Measurements from ENCODE around the gene OR5C1. TPM values are rescaled to one million over a fixed set of nuclear protein-coding genes. Genes with fewer than 3 reads are reported as not detected.

Gene OR5C1
- total and polyA plus RNA-seq, 8 donors = not detected

DNA sequence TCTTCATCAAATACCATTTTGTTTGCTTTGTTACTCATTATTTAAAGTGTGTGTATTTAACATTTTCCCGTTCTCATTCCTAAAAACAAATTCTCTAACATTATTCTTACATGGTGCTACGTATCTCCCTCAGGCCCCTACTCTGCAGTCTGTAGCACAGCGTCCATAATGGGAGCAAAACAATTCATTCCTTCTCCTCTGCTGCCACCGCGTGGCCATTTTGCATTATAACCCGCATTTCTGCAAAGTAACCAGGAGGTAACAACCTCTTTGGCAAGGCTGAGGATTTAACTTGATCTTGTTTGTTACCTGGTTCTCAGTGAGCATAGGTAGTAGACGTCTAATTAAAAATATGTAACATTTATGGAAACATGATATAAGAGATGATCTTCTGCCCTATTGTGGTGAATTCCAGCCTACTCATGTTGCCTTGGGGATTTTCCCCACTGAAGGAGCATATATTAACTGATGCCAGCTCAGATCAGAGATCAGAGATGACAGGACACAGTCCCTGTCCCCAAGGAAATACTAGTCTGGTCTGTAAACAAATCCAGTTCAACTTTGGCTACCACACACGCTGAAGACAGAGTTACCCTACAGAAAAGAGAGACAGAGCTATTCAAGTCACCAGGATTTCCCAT lies 21.7 kb downstream of the OR5C1 start:
- TF ChIP-seq, protein P1, sequence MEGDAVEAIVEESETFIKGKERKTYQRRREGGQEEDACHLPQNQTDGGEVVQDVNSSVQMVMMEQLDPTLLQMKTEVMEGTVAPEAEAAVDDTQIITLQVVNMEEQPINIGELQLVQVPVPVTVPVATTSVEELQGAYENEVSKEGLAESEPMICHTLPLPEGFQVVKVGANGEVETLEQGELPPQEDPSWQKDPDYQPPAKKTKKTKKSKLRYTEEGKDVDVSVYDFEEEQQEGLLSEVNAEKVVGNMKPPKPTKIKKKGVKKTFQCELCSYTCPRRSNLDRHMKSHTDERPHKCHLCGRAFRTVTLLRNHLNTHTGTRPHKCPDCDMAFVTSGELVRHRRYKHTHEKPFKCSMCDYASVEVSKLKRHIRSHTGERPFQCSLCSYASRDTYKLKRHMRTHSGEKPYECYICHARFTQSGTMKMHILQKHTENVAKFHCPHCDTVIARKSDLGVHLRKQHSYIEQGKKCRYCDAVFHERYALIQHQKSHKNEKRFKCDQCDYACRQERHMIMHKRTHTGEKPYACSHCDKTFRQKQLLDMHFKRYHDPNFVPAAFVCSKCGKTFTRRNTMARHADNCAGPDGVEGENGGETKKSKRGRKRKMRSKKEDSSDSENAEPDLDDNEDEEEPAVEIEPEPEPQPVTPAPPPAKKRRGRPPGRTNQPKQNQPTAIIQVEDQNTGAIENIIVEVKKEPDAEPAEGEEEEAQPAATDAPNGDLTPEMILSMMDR (IDR thresholded peaks at IDR 0.05) = peak; percentile 31 to 66 (median 52)
- Histone ChIP-seq H3K27ac (peak overlapping the region in 3 of 4 donors; percentile 26 to 55 (median 33)), H3K4me3 (no peak overlapping the region), H3K4me1 (peaks cover 3 to 7% (median 4%) of the 10 kb centered on the region in 3 donors), H3K27me3 (no peaks in the 10 kb centered on the region), H3K36me3 (no peaks in the 10 kb centered on the region), H3K9me3 (no peaks in the 10 kb centered on the region)
- DNase-seq = peak; percentile 52 to 81 (median 72)
- peak; percentile 96 for FAIRE-seq
- WGBS, 2 donors = 1 to 2% methylated on average over 8 of the region's 8 CpGs
- intact Hi-C loops (cut with DNase I) = loop anchor here in 2 of 3 donors (5.0 kb wide), 1 partner anchor 343 kb away; no protein-coding TSS in a partner anchor
- ATAC-seq = peak; percentile 92 to 99 (median 97)

DNA sequence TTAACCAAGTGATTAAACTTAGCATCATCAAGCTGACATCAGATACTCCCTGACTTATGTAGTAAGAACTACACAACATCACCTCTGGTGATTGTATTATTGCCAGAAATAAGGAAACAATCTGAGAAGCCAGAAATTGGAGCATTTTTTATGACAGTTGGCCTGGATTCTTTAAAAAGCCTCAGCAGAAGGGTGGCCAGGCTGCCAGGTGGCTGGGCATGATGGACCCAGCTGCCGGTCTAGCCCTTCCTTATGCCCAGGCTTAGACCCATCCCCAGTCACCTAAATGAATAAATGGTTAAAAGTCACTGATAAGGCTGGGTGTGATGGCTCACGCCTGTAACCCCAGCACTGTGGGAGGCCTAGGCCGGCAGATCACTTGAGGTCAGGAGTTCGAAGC lies 24.0 kb downstream of the OR5C1 start:
- intact Hi-C loops (cut with DNase I) = loop anchor here in 2 of 3 donors (5.0 kb wide), 1 partner anchor 345 kb away; no protein-coding TSS in a partner anchor
- no peak for ATAC-seq
- H3K9me3 ChIP-seq = no peaks in the 10 kb centered on the region
- no peak for DNase-seq
- no peak overlapping the region for H3K27ac ChIP-seq
- peaks cover 3 to 7% (median 4%) of the 10 kb centered on the region in 3 donors for H3K4me1 ChIP-seq
- WGBS, 2 donors = 72 to 83% methylated on average over 4 of the region's 4 CpGs
- TF ChIP-seq, protein P1 (IDR thresholded peaks at IDR 0.05) = no peak
- H3K4me3 ChIP-seq = no peak overlapping the region
- H3K27me3 ChIP-seq = no peaks in the 10 kb centered on the region
- no peak for FAIRE-seq
- H3K36me3 ChIP-seq = no peaks in the 10 kb centered on the region

DNA sequence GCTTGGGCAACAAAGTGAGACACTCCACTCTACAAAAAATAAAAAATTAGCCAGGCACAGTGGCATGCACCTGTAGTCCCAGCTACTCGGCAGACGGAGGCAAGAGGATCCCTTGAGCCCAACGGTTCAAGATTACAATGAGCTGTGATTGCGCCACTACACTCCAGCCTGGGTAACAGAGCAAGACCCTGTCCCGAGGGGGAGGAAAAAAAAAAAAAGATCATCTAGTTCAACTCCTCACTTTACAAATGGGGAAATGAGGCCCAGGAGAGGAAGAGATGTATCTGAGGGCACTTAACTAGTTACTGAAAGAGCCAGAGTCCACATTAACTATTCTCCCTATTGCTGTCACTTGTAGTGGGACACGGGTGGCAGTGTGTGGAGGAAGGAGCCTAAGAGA lies 25.8 kb downstream of the OR5C1 start:
- Histone ChIP-seq H3K9me3 (no peaks in the 10 kb centered on the region), H3K4me3 (no peak overlapping the region), H3K27me3 (no peaks in the 10 kb centered on the region), H3K27ac (no peak overlapping the region), H3K36me3 (peaks cover 0 to 10% (median 0%) of the 10 kb centered on the region in 3 donors), H3K4me1 (peaks cover 3 to 6% (median 4%) of the 10 kb centered on the region in 3 donors)
- WGBS, 2 donors = 73 to 78% methylated on average over 6 of the region's 6 CpGs
- TF ChIP-seq, protein P1 (IDR thresholded peaks at IDR 0.05) = no peak
- no peak for DNase-seq
- intact Hi-C loops (cut with DNase I) = loop anchor here in 2 of 3 donors (5.0 kb wide), 1 partner anchor 347 kb away; no protein-coding TSS in a partner anchor
- FAIRE-seq = no peak
- ATAC-seq = no peak

DNA sequence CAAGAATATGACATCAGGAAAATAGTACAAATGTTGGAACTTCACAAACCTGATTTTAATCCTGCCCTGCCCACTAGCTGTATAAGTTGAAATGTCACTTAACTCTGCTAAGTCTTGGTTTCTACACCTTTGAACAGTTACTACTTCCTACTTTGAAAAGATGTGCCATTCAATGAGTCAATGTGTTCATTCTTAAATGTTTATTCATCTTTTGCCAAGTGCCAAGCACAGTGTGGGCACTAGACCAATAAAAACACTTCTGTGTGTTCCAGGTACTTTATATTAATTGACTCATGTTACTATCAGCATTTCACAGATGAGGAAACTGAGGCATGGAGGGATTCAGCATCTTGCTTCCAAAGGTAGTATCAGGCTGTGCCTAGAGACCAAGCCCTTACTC lies 26.8 kb downstream of the OR5C1 start:
- ATAC-seq (peak; percentile 26 to 62 (median 43)), FAIRE-seq (no peak), DNase-seq (no peak)
- H3K36me3 ChIP-seq = peaks cover 0 to 20% (median 0%) of the 10 kb centered on the region in 3 donors
- H3K27ac ChIP-seq = no peak overlapping the region
- no peaks in the 10 kb centered on the region for H3K27me3 ChIP-seq
- TF ChIP-seq, protein P1 (IDR thresholded peaks at IDR 0.05) = no peak
- intact Hi-C loops (cut with DNase I) = no loop called here
- H3K4me3 ChIP-seq = no peak overlapping the region
- H3K4me1 ChIP-seq = no peaks in the 10 kb centered on the region
- H3K9me3 ChIP-seq = no peaks in the 10 kb centered on the region

All from pancreas (tissue), 10 donors.